Measurements from ENCODE around the gene GNA12. TPM values are rescaled to one million over a fixed set of nuclear protein-coding genes. Genes with fewer than 3 reads are reported as not detected.

GNA12 gene
- total RNA-seq, 1 experiment from 2014 or later, result 15.0 TPM

GRCh38 chr7:2887816-2888215 is 43.7 kb upstream of the GNA12 start:
- H3K79me2 ChIP-seq (ENCODE audit: low read length), result no peaks in the 10 kb centered on the region
- H3F3A ChIP-seq (ENCODE audit: low read length, unreplicated experiment), result no peaks in the 10 kb centered on the region
- H2AFZ ChIP-seq (ENCODE audit: low read length), result no peak overlapping the region
- no TSS peak for BruUV-seq (replicated peaks)
- H3K27ac ChIP-seq (ENCODE audit: low read length), result no peak overlapping the region
- intact Hi-C loops (cut with micrococcal nuclease), result loop anchor here (1.0 to 5.0 kb wide), 3 partner anchors 267 to 514 kb away; no protein-coding TSS in a partner anchor
- peaks cover 3% of the 10 kb centered on the region; the same call in 1 of the 2 replicates for H3K4me1 ChIP-seq (ENCODE audit: insufficient read depth, low read length)
- no peaks in the 10 kb centered on the region for H3K36me3 ChIP-seq (ENCODE audit: low read depth, low read length)
- no peak overlapping the region for H3K9ac ChIP-seq (ENCODE audit: low read length)
- ChIA-PET POLR2A (ENCODE audit: unreplicated experiment) (no interaction called here), CTCF (no interaction called here)
- DNase-seq (no peak), ATAC-seq (no peak)
- no peaks in the 10 kb centered on the region for H3K9me3 ChIP-seq (ENCODE audit: low read length)
- no peaks in the 10 kb centered on the region for H3K27me3 ChIP-seq (ENCODE audit: low read length)
- no peak for TF ChIP-seq EZH2 (IDR thresholded peaks at IDR 0.05; ENCODE audit: low read length, unreplicated experiment)
- TF ChIP-seq, protein P1, sequence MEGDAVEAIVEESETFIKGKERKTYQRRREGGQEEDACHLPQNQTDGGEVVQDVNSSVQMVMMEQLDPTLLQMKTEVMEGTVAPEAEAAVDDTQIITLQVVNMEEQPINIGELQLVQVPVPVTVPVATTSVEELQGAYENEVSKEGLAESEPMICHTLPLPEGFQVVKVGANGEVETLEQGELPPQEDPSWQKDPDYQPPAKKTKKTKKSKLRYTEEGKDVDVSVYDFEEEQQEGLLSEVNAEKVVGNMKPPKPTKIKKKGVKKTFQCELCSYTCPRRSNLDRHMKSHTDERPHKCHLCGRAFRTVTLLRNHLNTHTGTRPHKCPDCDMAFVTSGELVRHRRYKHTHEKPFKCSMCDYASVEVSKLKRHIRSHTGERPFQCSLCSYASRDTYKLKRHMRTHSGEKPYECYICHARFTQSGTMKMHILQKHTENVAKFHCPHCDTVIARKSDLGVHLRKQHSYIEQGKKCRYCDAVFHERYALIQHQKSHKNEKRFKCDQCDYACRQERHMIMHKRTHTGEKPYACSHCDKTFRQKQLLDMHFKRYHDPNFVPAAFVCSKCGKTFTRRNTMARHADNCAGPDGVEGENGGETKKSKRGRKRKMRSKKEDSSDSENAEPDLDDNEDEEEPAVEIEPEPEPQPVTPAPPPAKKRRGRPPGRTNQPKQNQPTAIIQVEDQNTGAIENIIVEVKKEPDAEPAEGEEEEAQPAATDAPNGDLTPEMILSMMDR (conservative IDR thresholded peaks at IDR 0.05; ENCODE audit: low read depth, low read length), result no peak
- H3K4me3 ChIP-seq (ENCODE audit: low read length), result no peak overlapping the region
- no peaks in the 10 kb centered on the region for H4K20me1 ChIP-seq (ENCODE audit: low read length)
- H3K4me2 ChIP-seq (ENCODE audit: low read length), result no peak overlapping the region
- H3K9me2 ChIP-seq (replicated peaks; ENCODE audit: low read length), result no peaks in the 10 kb centered on the region

DNA sequence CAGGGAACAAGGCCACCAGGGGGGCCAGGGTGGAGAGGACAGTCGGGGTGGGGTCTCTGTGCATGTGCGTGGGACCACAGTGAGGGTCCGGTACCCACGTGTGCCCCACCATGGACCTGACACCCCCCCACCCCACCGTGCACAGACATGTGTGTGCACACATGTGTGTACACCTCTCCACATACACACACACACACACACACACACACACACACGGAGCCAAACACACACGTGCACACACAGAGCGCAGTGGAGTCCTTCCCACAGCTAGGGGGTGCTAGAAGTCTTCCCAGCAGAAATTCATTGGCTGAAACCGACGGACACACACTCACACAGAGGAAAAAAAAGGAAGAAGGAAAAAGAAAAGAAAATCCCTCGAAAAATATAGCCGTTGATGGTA is 42.8 kb upstream of the GNA12 start:
- TF ChIP-seq EZH2 (IDR thresholded peaks at IDR 0.05; ENCODE audit: low read length, unreplicated experiment) (no peak), EZH2phosphoT487 (IDR thresholded peaks at IDR 0.05; ENCODE audit: borderline replicate concordance, low read length) (no peak)
- TF ChIP-seq, protein P1 (conservative IDR thresholded peaks at IDR 0.05; ENCODE audit: low read depth, low read length), result peak; percentile 84
- Histone ChIP-seq H3K9me3 (ENCODE audit: low read length) (no peaks in the 10 kb centered on the region), H3K27ac (ENCODE audit: low read length) (no peak overlapping the region), H3K4me3 (ENCODE audit: low read length) (no peak overlapping the region), H2AFZ (ENCODE audit: low read length) (0 out of 2 replicates have a peak overlapping the region, but pooled peaks have one; percentile 15), H3K79me2 (ENCODE audit: low read length) (no peaks in the 10 kb centered on the region), H3K9ac (ENCODE audit: low read length) (no peak overlapping the region), H3K27me3 (ENCODE audit: low read length) (no peaks in the 10 kb centered on the region), H4K20me1 (ENCODE audit: low read length) (no peaks in the 10 kb centered on the region), H3K4me2 (ENCODE audit: low read length) (peak overlapping the region; percentile 56; the same call in 1 of the 2 replicates), H3K36me3 (ENCODE audit: low read depth, low read length) (no peaks in the 10 kb centered on the region), H3F3A (ENCODE audit: low read length, unreplicated experiment) (no peaks in the 10 kb centered on the region), H3K4me1 (ENCODE audit: insufficient read depth, low read length) (peaks cover 3% of the 10 kb centered on the region; the same call in 1 of the 2 replicates), H3K9me2 (replicated peaks; ENCODE audit: low read length) (no peaks in the 10 kb centered on the region)
- intact Hi-C loops (cut with micrococcal nuclease), result loop anchor here (1.0 to 5.0 kb wide), 3 partner anchors 268 to 515 kb away; no protein-coding TSS in a partner anchor
- POLR2A ChIA-PET (ENCODE audit: unreplicated experiment), result no interaction called here
- DNase-seq, result peak; percentile 75
- ATAC-seq, result peak; percentile 89
- BruUV-seq (replicated peaks), result no TSS peak
- CTCF ChIA-PET, result no interaction called here

GRCh38 chr7:2886391-2886790 is 42.3 kb upstream of the GNA12 start:
- intact Hi-C loops (cut with micrococcal nuclease), result loop anchor here (5.0 kb wide), 1 partner anchor 516 kb away; no protein-coding TSS in a partner anchor
- Histone ChIP-seq H3K79me2 (ENCODE audit: low read length) (no peaks in the 10 kb centered on the region), H3K9me3 (ENCODE audit: low read length) (no peaks in the 10 kb centered on the region), H3K4me2 (ENCODE audit: low read length) (no peak overlapping the region), H4K20me1 (ENCODE audit: low read length) (no peaks in the 10 kb centered on the region), H3K27me3 (ENCODE audit: low read length) (no peaks in the 10 kb centered on the region), H3K36me3 (ENCODE audit: low read depth, low read length) (no peaks in the 10 kb centered on the region), H3F3A (ENCODE audit: low read length, unreplicated experiment) (no peaks in the 10 kb centered on the region), H3K4me1 (ENCODE audit: insufficient read depth, low read length) (peaks cover 3% of the 10 kb centered on the region; the same call in 1 of the 2 replicates), H3K9me2 (replicated peaks; ENCODE audit: low read length) (no peaks in the 10 kb centered on the region), H3K9ac (ENCODE audit: low read length) (no peak overlapping the region), H2AFZ (ENCODE audit: low read length) (no peak overlapping the region), H3K27ac (ENCODE audit: low read length) (no peak overlapping the region), H3K4me3 (ENCODE audit: low read length) (no peak overlapping the region)
- POLR2A ChIA-PET (ENCODE audit: unreplicated experiment), result no interaction called here
- DNase-seq (no peak), ATAC-seq (no peak)
- CTCF ChIA-PET, result no interaction called here
- TF ChIP-seq EZH2 (IDR thresholded peaks at IDR 0.05; ENCODE audit: low read length, unreplicated experiment) (no peak), EZH2phosphoT487 (IDR thresholded peaks at IDR 0.05; ENCODE audit: borderline replicate concordance, low read length) (no peak)
- TF ChIP-seq, protein P1 (conservative IDR thresholded peaks at IDR 0.05; ENCODE audit: low read depth, low read length), result no peak
- BruUV-seq (replicated peaks), result no TSS peak

All from PC-3 (cell line).